Breast epithelium (tissue), 3 donors: ENCODE measurements around the gene KPNA1.
"Not testable (repeated sequence)": the region's sequence is repeated elsewhere in the genome, so short reads cannot be mapped to it uniquely, and the experiment has no call there.

Experiments
- POLR2AphosphoS5 ChIP-seq, 3 donors: sonication (generic); formaldehyde crosslinking; IDR thresholded peaks; one replicate each; pipeline ENCODE4 v1.6.1; 2017; ENCODE audit warnings: antibody characterized with exemption in 3 of 3
- TF ChIP-seq, protein P1 (sequence below), 3 donors: fragments of 450-650 bp; IDR thresholded peaks; one replicate each; pipeline ENCODE4 v1.5.1; 2016 to 2017; ENCODE audit warnings: antibody characterized with exemption in 3 of 3, mild to moderate bottlenecking in 3 of 3, moderate library complexity in 3 of 3

- not testable (repeated sequence) for TF ChIP-seq POLR2AphosphoS5 (IDR thresholded peaks at IDR 0.05)
- TF ChIP-seq, protein P1, sequence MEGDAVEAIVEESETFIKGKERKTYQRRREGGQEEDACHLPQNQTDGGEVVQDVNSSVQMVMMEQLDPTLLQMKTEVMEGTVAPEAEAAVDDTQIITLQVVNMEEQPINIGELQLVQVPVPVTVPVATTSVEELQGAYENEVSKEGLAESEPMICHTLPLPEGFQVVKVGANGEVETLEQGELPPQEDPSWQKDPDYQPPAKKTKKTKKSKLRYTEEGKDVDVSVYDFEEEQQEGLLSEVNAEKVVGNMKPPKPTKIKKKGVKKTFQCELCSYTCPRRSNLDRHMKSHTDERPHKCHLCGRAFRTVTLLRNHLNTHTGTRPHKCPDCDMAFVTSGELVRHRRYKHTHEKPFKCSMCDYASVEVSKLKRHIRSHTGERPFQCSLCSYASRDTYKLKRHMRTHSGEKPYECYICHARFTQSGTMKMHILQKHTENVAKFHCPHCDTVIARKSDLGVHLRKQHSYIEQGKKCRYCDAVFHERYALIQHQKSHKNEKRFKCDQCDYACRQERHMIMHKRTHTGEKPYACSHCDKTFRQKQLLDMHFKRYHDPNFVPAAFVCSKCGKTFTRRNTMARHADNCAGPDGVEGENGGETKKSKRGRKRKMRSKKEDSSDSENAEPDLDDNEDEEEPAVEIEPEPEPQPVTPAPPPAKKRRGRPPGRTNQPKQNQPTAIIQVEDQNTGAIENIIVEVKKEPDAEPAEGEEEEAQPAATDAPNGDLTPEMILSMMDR (IDR thresholded peaks at IDR 0.05): not testable (repeated sequence)
Measured at GRCh38 chr3:122500964-122501363, 13.8 kb downstream of the KPNA1 start.
